Lung (tissue), 12 donors: ENCODE results near the gene GSE1. TPM values are rescaled to one million over a fixed set of nuclear protein-coding genes. Genes with fewer than 3 reads are reported as not detected.

ENCODE experiments used
- ATAC-seq: fragments of 200-7000 bp; cut with Tn5 transposase; one replicate; pipeline ENCODE4 v1.9.1; 2020; ENCODE audit warnings: moderate number of reproducible peaks; ENCODE audit not compliant: insufficient read depth, low FRiP score
- DNase-seq, 3 donors: peaks; one replicate each; pipeline ENCODE4 v3.0.0-alpha.2; 2013 to 2017
- H3K27ac ChIP-seq, 2 donors: one replicate each; pipeline ENCODE4 v1.5.1; 2013; ENCODE audit warnings: mild to moderate bottlenecking in 2 of 2, moderate library complexity in 2 of 2, control low read depth in 1 of 2, inconsistent platforms in 1 of 2, low read depth in 1 of 2, low read length in 1 of 2
- H3K27me3 ChIP-seq, 3 donors: one replicate each; pipeline ENCODE4 v1.5.1; 2013; ENCODE audit warnings: low read length in 2 of 3; ENCODE audit not compliant: control insufficient read depth in 3 of 3, insufficient read depth in 3 of 3
- H3K36me3 ChIP-seq, 4 donors: one replicate each; pipeline ENCODE4 v1.5.1; 2013; ENCODE audit warnings: low read length in 4 of 4, mild to moderate bottlenecking in 1 of 4, moderate library complexity in 1 of 4; ENCODE audit not compliant: control insufficient read depth in 4 of 4, insufficient read depth in 4 of 4
- H3K4me1 ChIP-seq, 5 donors: one replicate each; pipeline ENCODE4 v1.5.1; 2013; ENCODE audit warnings: low read length in 5 of 5, mild to moderate bottlenecking in 2 of 5, moderate library complexity in 1 of 5; ENCODE audit not compliant: control insufficient read depth in 5 of 5, insufficient read depth in 5 of 5
- H3K4me3 ChIP-seq: one replicate; pipeline ENCODE4 v1.5.1; 2013; ENCODE audit warnings: mild to moderate bottlenecking, control low read depth, moderate library complexity
- H3K9ac ChIP-seq, 2 donors: one replicate each; pipeline ENCODE4 v1.5.1; 2013; ENCODE audit warnings: low read length in 2 of 2, control low read depth in 1 of 2; ENCODE audit not compliant: insufficient read depth in 1 of 2
- H3K9me3 ChIP-seq, 4 donors: one replicate each; pipeline ENCODE4 v1.5.1; 2013; ENCODE audit warnings: low read length in 3 of 4, mild to moderate bottlenecking in 1 of 4, moderate library complexity in 1 of 4; ENCODE audit not compliant: control insufficient read depth in 4 of 4, insufficient read depth in 3 of 4
- WGBS, 2 donors: extraction: QIAGEN DNeasy Blood & Tissue Kit; methylation state at CpG; one replicate each; pipeline ENCODE4 v1.1.7; 2013; 5-methylcytosine and 5-hydroxymethylcytosine counted together
- polyA plus RNA-seq, 2 donors: library from polyadenylated mRNA; stranded (reverse); fragments of 200-250 nt; gene quantifications; one replicate each; pipeline ENCODE4 v1.2.1, GENCODE V29; 2013
- total RNA-seq, 2 donors: library from RNA; depleted of rRNA in 1 of 2; stranded (reverse); fragments of >200 nt in 1 of 2; gene quantifications; one replicate each; pipeline ENCODE4 v1.2.1, GENCODE V29; 2014 to 2021
- TF ChIP-seq, protein P1 (sequence below): IDR thresholded peaks from 2 replicates; pipeline ENCODE4 v1.5.1; 2012; ENCODE audit warnings: mild to moderate bottlenecking; ENCODE audit errors: control extremely low read depth, extremely low read depth
- donor health status: control.
- donor health status: control.
- donor health status: Bipolar disorder and iron deficiency.
- donor health status: healthy.
- donor health status: DM: yes; HTN: yes; CAD: no.

The GSE1 gene
- total and polyA plus RNA-seq, 4 donors, result 21.3 to 122 (median 74.7) TPM

DNA sequence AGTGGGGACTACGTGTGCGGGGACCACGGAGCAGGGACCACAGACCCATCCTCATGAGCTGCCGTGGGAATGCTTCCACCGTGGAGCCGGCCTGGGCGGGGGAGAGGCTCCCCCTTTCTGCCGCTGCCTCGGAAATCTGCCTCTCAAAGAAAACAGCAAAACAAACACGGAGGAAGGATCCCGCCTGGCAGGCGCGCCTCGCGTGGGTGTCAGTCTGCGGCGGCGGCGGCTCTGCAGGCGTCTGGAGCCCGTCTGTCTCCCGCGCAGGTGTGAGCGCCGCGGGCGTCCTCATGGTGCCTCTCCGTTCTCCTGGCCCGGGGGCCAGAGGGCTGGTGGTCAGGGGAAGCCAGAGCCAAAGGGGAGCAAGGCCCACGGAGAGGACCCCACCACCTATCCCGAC is 27.5 kb downstream of the GSE1 start:
- DNase-seq, result no peak
- WGBS, 2 donors, result 87% methylated on average over 31 of the region's 31 CpGs

DNA sequence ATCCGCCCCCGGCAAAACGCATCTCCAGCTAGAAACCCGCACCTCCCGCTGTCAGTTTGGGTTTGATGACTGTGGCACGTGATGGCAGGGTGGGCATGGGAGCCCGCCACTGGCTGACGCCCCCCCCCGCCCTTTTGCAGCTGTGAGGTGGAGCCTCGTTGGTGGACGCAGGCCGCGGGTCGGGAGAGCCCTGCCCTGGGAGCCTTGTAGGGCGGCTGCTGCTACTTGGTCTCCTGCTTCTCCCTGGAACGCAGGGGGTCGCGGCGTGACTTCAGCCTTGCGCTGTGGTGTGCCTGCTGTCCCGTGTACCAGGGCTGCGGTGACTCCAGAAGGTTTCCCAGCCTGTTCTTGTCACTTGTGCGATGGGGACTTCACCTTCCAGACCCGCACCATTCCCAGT is 28.2 kb downstream of the GSE1 start:
- H3K27ac ChIP-seq, result peak overlapping the region in 1 of 2 donors; percentile 14
- WGBS, 2 donors, result 85 to 86% methylated on average over 24 of the region's 24 CpGs
- TF ChIP-seq, protein P1, sequence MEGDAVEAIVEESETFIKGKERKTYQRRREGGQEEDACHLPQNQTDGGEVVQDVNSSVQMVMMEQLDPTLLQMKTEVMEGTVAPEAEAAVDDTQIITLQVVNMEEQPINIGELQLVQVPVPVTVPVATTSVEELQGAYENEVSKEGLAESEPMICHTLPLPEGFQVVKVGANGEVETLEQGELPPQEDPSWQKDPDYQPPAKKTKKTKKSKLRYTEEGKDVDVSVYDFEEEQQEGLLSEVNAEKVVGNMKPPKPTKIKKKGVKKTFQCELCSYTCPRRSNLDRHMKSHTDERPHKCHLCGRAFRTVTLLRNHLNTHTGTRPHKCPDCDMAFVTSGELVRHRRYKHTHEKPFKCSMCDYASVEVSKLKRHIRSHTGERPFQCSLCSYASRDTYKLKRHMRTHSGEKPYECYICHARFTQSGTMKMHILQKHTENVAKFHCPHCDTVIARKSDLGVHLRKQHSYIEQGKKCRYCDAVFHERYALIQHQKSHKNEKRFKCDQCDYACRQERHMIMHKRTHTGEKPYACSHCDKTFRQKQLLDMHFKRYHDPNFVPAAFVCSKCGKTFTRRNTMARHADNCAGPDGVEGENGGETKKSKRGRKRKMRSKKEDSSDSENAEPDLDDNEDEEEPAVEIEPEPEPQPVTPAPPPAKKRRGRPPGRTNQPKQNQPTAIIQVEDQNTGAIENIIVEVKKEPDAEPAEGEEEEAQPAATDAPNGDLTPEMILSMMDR, result no peak
- no peak overlapping the region for H3K4me3 ChIP-seq
- H3K27me3 ChIP-seq, result no peaks in the 10 kb centered on the region
- no peak for DNase-seq
- H3K9me3 ChIP-seq, result no peaks in the 10 kb centered on the region
- peaks cover 0 to 16% (median 3%) of the 10 kb centered on the region in 4 donors for H3K36me3 ChIP-seq
- ATAC-seq, result no peak
- H3K4me1 ChIP-seq, result peaks cover 0 to 23% (median 0%) of the 10 kb centered on the region in 5 donors
- H3K9ac ChIP-seq, result no peak overlapping the region

More for the DNA sequence above, 27.5 kb downstream of the GSE1 start:
- H3K9me3 ChIP-seq, result no peaks in the 10 kb centered on the region
- H3K27me3 ChIP-seq, result no peaks in the 10 kb centered on the region
- peaks cover 0 to 18% (median 3%) of the 10 kb centered on the region in 4 donors for H3K36me3 ChIP-seq
- no peak overlapping the region for H3K27ac ChIP-seq
- H3K4me3 ChIP-seq, result no peak overlapping the region
- H3K9ac ChIP-seq, result no peak overlapping the region
- TF ChIP-seq, protein P1, result no peak
- ATAC-seq, result no peak
- H3K4me1 ChIP-seq, result peaks cover 0 to 23% (median 0%) of the 10 kb centered on the region in 5 donors

DNA sequence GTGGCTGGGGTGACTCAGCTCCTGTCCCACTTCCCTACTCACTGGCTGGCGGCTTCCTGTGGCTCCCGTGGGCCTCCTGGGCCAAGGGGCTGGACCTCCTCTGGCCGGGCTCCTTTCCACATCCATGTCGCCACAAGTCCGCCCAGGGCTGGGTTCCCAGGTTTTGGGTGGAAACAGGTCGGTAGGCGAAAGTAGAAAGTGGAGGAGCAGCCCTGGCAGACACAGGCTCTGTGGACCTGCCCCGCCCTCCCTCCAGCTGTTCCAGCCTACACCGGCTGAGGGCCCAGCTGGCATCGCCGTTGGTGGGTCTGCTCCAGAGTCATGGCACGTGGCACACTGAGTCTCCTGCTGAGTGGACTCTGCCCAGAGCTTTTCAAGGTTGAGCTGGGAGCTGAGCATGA is 28.7 kb downstream of the GSE1 start:
- no peak overlapping the region for H3K9ac ChIP-seq
- TF ChIP-seq, protein P1, result no peak
- H3K27me3 ChIP-seq, result no peaks in the 10 kb centered on the region
- no peak overlapping the region for H3K27ac ChIP-seq
- H3K36me3 ChIP-seq, result peaks cover 0 to 19% (median 3%) of the 10 kb centered on the region in 4 donors
- no peak for ATAC-seq
- H3K9me3 ChIP-seq, result peaks cover 0 to 1% (median 0%) of the 10 kb centered on the region in 4 donors
- peaks cover 0 to 23% (median 0%) of the 10 kb centered on the region in 5 donors for H3K4me1 ChIP-seq
- H3K4me3 ChIP-seq, result no peak overlapping the region
- 50 to 58% methylated on average over 12 of the region's 12 CpGs for WGBS, 2 donors
- no peak for DNase-seq
